ENCODE results near the gene HDDC2. TPM values are rescaled to one million over a fixed set of nuclear protein-coding genes. Genes with fewer than 3 reads are reported as not detected.

HDDC2 gene
- total RNA-seq, 2 experiments from 2014 or later, result 119 to 121 TPM

DNA sequence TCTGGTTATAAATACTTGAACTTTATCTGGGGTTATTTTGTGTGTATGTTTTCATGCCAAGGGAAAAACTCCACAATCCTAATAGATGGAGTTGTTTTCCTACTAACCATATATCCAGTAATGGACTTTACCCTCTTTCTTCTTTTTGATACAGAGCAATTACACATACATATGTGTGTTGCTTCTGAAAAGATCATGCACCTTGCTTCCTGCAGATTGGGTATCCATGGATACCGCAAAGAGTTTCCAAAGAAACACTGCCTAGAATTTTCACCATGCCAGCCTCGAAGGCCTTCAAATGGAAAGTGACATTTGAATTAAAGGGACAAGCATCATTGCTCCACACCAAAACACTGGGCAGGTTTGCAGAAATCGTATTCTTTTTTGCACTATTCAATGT lies 26.8 kb downstream of the HDDC2 start:
- Mint-ChIP-seq H3K27me3 (no peaks in the 10 kb centered on the region), H3K27ac (no peak overlapping the region), H3K4me3 (no peak overlapping the region), H3K36me3 (ENCODE audit: low read depth) (peaks cover 78% of the 10 kb centered on the region), H3K9me3 (no peaks in the 10 kb centered on the region), H3K4me1 (ENCODE audit: low read depth) (peaks cover 16% of the 10 kb centered on the region)
- POLR2A ChIA-PET, result no interaction called here
- CTCF ChIA-PET, result no interaction called here
- intact Hi-C loops (cut with micrococcal nuclease), result no loop called here
- ATAC-seq, result no peak
- TF ChIP-seq, protein P1, sequence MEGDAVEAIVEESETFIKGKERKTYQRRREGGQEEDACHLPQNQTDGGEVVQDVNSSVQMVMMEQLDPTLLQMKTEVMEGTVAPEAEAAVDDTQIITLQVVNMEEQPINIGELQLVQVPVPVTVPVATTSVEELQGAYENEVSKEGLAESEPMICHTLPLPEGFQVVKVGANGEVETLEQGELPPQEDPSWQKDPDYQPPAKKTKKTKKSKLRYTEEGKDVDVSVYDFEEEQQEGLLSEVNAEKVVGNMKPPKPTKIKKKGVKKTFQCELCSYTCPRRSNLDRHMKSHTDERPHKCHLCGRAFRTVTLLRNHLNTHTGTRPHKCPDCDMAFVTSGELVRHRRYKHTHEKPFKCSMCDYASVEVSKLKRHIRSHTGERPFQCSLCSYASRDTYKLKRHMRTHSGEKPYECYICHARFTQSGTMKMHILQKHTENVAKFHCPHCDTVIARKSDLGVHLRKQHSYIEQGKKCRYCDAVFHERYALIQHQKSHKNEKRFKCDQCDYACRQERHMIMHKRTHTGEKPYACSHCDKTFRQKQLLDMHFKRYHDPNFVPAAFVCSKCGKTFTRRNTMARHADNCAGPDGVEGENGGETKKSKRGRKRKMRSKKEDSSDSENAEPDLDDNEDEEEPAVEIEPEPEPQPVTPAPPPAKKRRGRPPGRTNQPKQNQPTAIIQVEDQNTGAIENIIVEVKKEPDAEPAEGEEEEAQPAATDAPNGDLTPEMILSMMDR (IDR thresholded peaks at IDR 0.05), result no peak
- DNase-seq, result no peak

- TF ChIP-seq, protein P1 (IDR thresholded peaks at IDR 0.05), result no peak
- H3K4me3 Mint-ChIP-seq, result no peak overlapping the region
- intact Hi-C loops (cut with micrococcal nuclease), result no loop called here
- ATAC-seq, result no peak
- H3K4me1 Mint-ChIP-seq (ENCODE audit: low read depth), result peaks cover 9% of the 10 kb centered on the region
- no peaks in the 10 kb centered on the region for H3K9me3 Mint-ChIP-seq
- ChIA-PET CTCF (no interaction called here), POLR2A (interaction anchor here (1.4 kb wide), 1 partner anchor 10 kb away, joined by 3 read pairs; no protein-coding TSS in a partner anchor)
- no peaks in the 10 kb centered on the region for H3K27me3 Mint-ChIP-seq
- H3K27ac Mint-ChIP-seq, result no peak overlapping the region
- peaks cover 71% of the 10 kb centered on the region for H3K36me3 Mint-ChIP-seq (ENCODE audit: low read depth)
- DNase-seq, result no peak
Measured at GRCh38 chr6:125273965-125274364, 27.8 kb downstream of the HDDC2 start.

GRCh38 chr6:125273251-125273650 lies 28.5 kb downstream of the HDDC2 start:
- intact Hi-C loops (cut with micrococcal nuclease), result no loop called here
- DNase-seq (no peak), ATAC-seq (no peak)
- Mint-ChIP-seq H3K27me3 (no peaks in the 10 kb centered on the region), H3K36me3 (ENCODE audit: low read depth) (peaks cover 65% of the 10 kb centered on the region), H3K27ac (no peak overlapping the region), H3K4me1 (ENCODE audit: low read depth) (peaks cover 3% of the 10 kb centered on the region), H3K4me3 (no peak overlapping the region), H3K9me3 (no peaks in the 10 kb centered on the region)
- CTCF ChIA-PET, result no interaction called here
- POLR2A ChIA-PET, result interaction anchor here (1.4 kb wide), 1 partner anchor 9 kb away, joined by 3 read pairs; no protein-coding TSS in a partner anchor
- TF ChIP-seq, protein P1 (IDR thresholded peaks at IDR 0.05), result no peak

- no peak overlapping the region for H3K27ac Mint-ChIP-seq
- peaks cover 54% of the 10 kb centered on the region for H3K36me3 Mint-ChIP-seq (ENCODE audit: low read depth)
- DNase-seq, result no peak
- H3K9me3 Mint-ChIP-seq, result no peaks in the 10 kb centered on the region
- no peak overlapping the region for H3K4me3 Mint-ChIP-seq
- intact Hi-C loops (cut with micrococcal nuclease), result no loop called here
- TF ChIP-seq, protein P1 (IDR thresholded peaks at IDR 0.05), result no peak
- ChIA-PET CTCF (no interaction called here), POLR2A (no interaction called here)
- peaks cover 3% of the 10 kb centered on the region for H3K4me1 Mint-ChIP-seq (ENCODE audit: low read depth)
- ATAC-seq, result no peak
- no peaks in the 10 kb centered on the region for H3K27me3 Mint-ChIP-seq
Measured at GRCh38 chr6:125271486-125272159, 30.1 kb downstream of the HDDC2 start.

GRCh38 chr6:125270380-125270779 lies 31.4 kb downstream of the HDDC2 start:
- TF ChIP-seq, protein P1 (IDR thresholded peaks at IDR 0.05), result no peak
- peaks cover 43% of the 10 kb centered on the region for H3K36me3 Mint-ChIP-seq (ENCODE audit: low read depth)
- H3K27me3 Mint-ChIP-seq, result no peaks in the 10 kb centered on the region
- H3K4me3 Mint-ChIP-seq, result no peak overlapping the region
- ChIA-PET CTCF (interaction anchor here (0.7 to 1.2 kb wide), 2 partner anchors 24 to 118 kb away, joined by 3 read pairs; no protein-coding TSS in a partner anchor), POLR2A (no interaction called here)
- H3K27ac Mint-ChIP-seq, result no peak overlapping the region
- no peaks in the 10 kb centered on the region for H3K4me1 Mint-ChIP-seq (ENCODE audit: low read depth)
- ATAC-seq, result no peak
- no peaks in the 10 kb centered on the region for H3K9me3 Mint-ChIP-seq
- no peak for DNase-seq
- intact Hi-C loops (cut with micrococcal nuclease), result no loop called here

Data from activated CD8-positive, alpha-beta T cell treated with anti-CD3 and anti-CD28 coated beads for 36 hours (primary cell).